A549 (cell line): ENCODE results near the gene AFF2.

Experiments
- BHLHE40 ChIP-seq: IDR thresholded peaks from 2 replicates; pipeline ENCODE4 v1.6.1; 2012; ENCODE audit warnings: low read depth, low read length, inconsistent platforms
- CBX8 ChIP-seq: fragments of 200-600 bp; sonication (generic); IDR thresholded peaks from 2 replicates; pipeline ENCODE4 v1.6.1; 2016
- CEBPB ChIP-seq, 2 experiments: fragments of >200 bp in 1 of 2; sonication (Bioruptor Twin) in 1 of 2; formaldehyde crosslinking in 1 of 2; IDR thresholded peaks; 2 replicates each; pipeline ENCODE4 v1.6.1; 2012 to 2016
- EP300 ChIP-seq, 2 experiments: fragments of >200 bp; sonication (Bioruptor Twin); formaldehyde crosslinking; IDR thresholded peaks; 2 replicates in 1 of 2; 3 replicates in 1 of 2; pipeline ENCODE4 v1.6.1; 2016 to 2017
- HDAC2 ChIP-seq: fragments of 200-600 bp; sonication (generic); IDR thresholded peaks from 2 replicates; pipeline ENCODE4 v1.6.1; 2016
- NR3C1 ChIP-seq: fragments of >200 bp; sonication (Bioruptor Twin); formaldehyde crosslinking; IDR thresholded peaks from 3 replicates; pipeline ENCODE4 v1.6.1; 2017
- RAD21 ChIP-seq, 2 experiments: fragments of >200 bp in 1 of 2; sonication (Bioruptor Twin) in 1 of 2; formaldehyde crosslinking in 1 of 2; IDR thresholded peaks in 1 of 2; conservative IDR thresholded peaks in 1 of 2; 2 replicates in 1 of 2; 3 replicates in 1 of 2; pipeline ENCODE4 v1.6.1; 2012 to 2018; ENCODE audit warnings: inconsistent platforms in 1 of 2
- ZC3H11A ChIP-seq: fragments of 450-650 bp; IDR thresholded peaks from 2 replicates; pipeline ENCODE4 v1.6.1; 2014; ENCODE audit warnings: antibody characterized with exemption, mild to moderate bottlenecking
- TF ChIP-seq, protein P1 (sequence below): IDR thresholded peaks from 2 replicates; pipeline ENCODE4 v1.6.1; 2012
- TF ChIP-seq, protein P2 (sequence below): fragments of >200 bp; sonication (Bioruptor Twin); formaldehyde crosslinking; IDR thresholded peaks from 3 replicates; pipeline ENCODE4 v1.5.1; 2016
- TF ChIP-seq, protein P3 (sequence below): fragments of 200-600 bp; sonication (generic); IDR thresholded peaks from 2 replicates; pipeline ENCODE4 v1.6.1; 2016; ENCODE audit warnings: antibody characterized with exemption, mild to moderate bottlenecking, moderate library complexity

DNA sequence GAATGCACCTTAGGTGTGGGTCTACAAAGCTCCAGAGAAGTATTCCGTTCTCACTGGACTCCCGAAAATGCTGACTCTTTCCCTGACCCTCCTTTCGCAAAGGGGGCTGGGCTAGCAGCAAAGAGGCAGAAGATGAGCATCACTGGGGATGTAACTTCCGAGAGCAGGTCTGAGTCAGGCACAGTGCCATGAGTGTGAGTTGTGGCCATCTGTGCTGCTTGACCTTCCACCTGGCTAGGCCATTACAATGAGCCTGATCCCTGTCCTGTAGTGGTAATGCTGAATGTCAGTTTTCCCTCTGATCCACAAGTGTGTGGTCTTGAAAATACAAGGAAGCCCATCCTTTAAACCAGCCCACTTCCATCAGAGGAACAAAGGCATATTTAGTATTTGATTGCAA, 479.4 kb downstream of the AFF2 start:
- no peak for TF ChIP-seq CEBPB (IDR thresholded peaks at IDR 0.05)
- no peak for TF ChIP-seq EP300 (IDR thresholded peaks at IDR 0.05)
- TF ChIP-seq ZC3H11A: no peak
- TF ChIP-seq BHLHE40: no peak
- TF ChIP-seq, protein P1, sequence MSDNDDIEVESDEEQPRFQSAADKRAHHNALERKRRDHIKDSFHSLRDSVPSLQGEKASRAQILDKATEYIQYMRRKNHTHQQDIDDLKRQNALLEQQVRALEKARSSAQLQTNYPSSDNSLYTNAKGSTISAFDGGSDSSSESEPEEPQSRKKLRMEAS: no peak
- TF ChIP-seq, protein P2, sequence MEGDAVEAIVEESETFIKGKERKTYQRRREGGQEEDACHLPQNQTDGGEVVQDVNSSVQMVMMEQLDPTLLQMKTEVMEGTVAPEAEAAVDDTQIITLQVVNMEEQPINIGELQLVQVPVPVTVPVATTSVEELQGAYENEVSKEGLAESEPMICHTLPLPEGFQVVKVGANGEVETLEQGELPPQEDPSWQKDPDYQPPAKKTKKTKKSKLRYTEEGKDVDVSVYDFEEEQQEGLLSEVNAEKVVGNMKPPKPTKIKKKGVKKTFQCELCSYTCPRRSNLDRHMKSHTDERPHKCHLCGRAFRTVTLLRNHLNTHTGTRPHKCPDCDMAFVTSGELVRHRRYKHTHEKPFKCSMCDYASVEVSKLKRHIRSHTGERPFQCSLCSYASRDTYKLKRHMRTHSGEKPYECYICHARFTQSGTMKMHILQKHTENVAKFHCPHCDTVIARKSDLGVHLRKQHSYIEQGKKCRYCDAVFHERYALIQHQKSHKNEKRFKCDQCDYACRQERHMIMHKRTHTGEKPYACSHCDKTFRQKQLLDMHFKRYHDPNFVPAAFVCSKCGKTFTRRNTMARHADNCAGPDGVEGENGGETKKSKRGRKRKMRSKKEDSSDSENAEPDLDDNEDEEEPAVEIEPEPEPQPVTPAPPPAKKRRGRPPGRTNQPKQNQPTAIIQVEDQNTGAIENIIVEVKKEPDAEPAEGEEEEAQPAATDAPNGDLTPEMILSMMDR: no peak
- no peak for TF ChIP-seq CBX8
- no peak for TF ChIP-seq NR3C1
- no peak for TF ChIP-seq HDAC2
- no peak for TF ChIP-seq RAD21 (conservative IDR thresholded peaks at IDR 0.05 in 1 of 2, IDR thresholded peaks at IDR 0.05 in 1 of 2)
- TF ChIP-seq, protein P3, sequence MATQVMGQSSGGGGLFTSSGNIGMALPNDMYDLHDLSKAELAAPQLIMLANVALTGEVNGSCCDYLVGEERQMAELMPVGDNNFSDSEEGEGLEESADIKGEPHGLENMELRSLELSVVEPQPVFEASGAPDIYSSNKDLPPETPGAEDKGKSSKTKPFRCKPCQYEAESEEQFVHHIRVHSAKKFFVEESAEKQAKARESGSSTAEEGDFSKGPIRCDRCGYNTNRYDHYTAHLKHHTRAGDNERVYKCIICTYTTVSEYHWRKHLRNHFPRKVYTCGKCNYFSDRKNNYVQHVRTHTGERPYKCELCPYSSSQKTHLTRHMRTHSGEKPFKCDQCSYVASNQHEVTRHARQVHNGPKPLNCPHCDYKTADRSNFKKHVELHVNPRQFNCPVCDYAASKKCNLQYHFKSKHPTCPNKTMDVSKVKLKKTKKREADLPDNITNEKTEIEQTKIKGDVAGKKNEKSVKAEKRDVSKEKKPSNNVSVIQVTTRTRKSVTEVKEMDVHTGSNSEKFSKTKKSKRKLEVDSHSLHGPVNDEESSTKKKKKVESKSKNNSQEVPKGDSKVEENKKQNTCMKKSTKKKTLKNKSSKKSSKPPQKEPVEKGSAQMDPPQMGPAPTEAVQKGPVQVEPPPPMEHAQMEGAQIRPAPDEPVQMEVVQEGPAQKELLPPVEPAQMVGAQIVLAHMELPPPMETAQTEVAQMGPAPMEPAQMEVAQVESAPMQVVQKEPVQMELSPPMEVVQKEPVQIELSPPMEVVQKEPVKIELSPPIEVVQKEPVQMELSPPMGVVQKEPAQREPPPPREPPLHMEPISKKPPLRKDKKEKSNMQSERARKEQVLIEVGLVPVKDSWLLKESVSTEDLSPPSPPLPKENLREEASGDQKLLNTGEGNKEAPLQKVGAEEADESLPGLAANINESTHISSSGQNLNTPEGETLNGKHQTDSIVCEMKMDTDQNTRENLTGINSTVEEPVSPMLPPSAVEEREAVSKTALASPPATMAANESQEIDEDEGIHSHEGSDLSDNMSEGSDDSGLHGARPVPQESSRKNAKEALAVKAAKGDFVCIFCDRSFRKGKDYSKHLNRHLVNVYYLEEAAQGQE: no peak
